Esophagus squamous epithelium (tissue), 5 donors: Measurements from ENCODE around the gene POLR3F. TPM values are rescaled to one million over a fixed set of nuclear protein-coding genes. Genes with fewer than 3 reads are reported as not detected.

Experiments
- DNase-seq: peaks from one replicate; lab custom pipeline; 2025; lab: John Stamatoyannopoulos, UW
- H3K27ac ChIP-seq, 4 donors: fragments of 200-600 bp; sonication (generic); one replicate each; pipeline ENCODE4 v1.5.1; 2016 to 2019; ENCODE audit warnings: mild to moderate bottlenecking in 1 of 4
- H3K27me3 ChIP-seq, 4 donors: fragments of 200-600 bp; sonication (generic); 1 replicate in 3 of 4; 2 replicates in 1 of 4; pipeline versions ENCODE4 v1.5.1 to v1.6.0; 2017 to 2021; ENCODE audit warnings: antibody characterized with exemption in 1 of 4
- H3K36me3 ChIP-seq, 3 donors: fragments of 200-600 bp; sonication (generic); one replicate each; pipeline ENCODE4 v1.5.1; 2016 to 2019
- H3K4me1 ChIP-seq, 3 donors: fragments of 200-600 bp; sonication (generic); one replicate each; pipeline ENCODE4 v1.5.1; 2017 to 2019
- H3K4me3 ChIP-seq, 4 donors: fragments of 200-600 bp; sonication (generic); 1 replicate in 3 of 4; 2 replicates in 1 of 4; pipeline ENCODE4 v1.5.1; 2016 to 2019; ENCODE audit warnings: mild to moderate bottlenecking in 2 of 4, moderate library complexity in 1 of 4
- H3K9me3 ChIP-seq, 3 donors: fragments of 200-600 bp; sonication (generic); one replicate each; pipeline ENCODE4 v1.5.1; 2016 to 2019
- CTCF ChIP-seq, 6 experiments: fragments of 450-650 bp in 4 of 6; fragments of 200-600 bp in 2 of 6; sonication (generic) in 2 of 6; IDR thresholded peaks; one replicate each; pipeline ENCODE4 v1.5.1; 2016 to 2019; ENCODE audit warnings: antibody characterized with exemption in 6 of 6, mild to moderate bottlenecking in 4 of 6, moderate library complexity in 4 of 6
- POLR2A ChIP-seq, 4 donors: fragments of 450-650 bp; IDR thresholded peaks; one replicate each; pipeline ENCODE4 v1.6.1; 2017; ENCODE audit warnings: antibody characterized with exemption in 4 of 4, mild to moderate bottlenecking in 4 of 4, moderate library complexity in 3 of 4
- WGBS, 2 donors: methylation state at CpG; one replicate each; pipeline ENCODE4 v1.1.5; 2018; 5-methylcytosine and 5-hydroxymethylcytosine counted together
- intact Hi-C: fragments of 100-400 bp; cut with DNase I; formaldehyde crosslinking; loops from one replicate; pipeline ENCODE4 v1.15.0; 2022
- total RNA-seq, 4 donors: library from RNA; depleted of rRNA; stranded (reverse); fragments of >200 nt; gene quantifications; one replicate each; pipeline ENCODE4 v1.1.0, GENCODE V29; 2016
- donor health status: DM: yes; HTN: yes; CAD: no.

The POLR3F gene
- total RNA-seq, 4 donors from 2014 or later: 5.1 to 9.2 (median 6.9) TPM

DNA sequence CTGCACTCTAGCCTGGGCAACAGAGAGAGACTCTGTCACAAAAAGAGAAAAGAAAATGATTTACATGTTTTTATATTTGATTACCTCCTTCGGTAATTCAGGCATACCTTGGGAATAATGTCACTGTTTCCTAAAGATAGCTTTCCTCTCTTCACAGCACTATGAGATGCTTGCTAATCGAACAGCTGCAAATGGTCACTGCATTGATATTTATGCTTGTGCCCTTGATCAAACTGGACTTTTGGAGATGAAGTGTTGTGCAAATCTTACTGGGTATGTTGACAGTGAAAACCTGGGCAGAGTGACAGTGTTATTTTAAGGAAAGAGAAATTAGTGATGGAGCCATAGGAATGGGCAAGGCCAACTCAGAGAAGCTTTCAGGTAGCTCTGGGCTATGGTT, 60.1 kb downstream of the POLR3F start:
- Histone ChIP-seq H3K4me1 (no peaks in the 10 kb centered on the region), H3K27me3 (no peaks in the 10 kb centered on the region), H3K27ac (no peak overlapping the region), H3K4me3 (no peak overlapping the region), H3K36me3 (peaks cover 43 to 97% (median 61%) of the 10 kb centered on the region in 3 donors), H3K9me3 (no peaks in the 10 kb centered on the region)
- no peak for TF ChIP-seq POLR2A (IDR thresholded peaks at IDR 0.05)
- no peak for TF ChIP-seq CTCF (IDR thresholded peaks at IDR 0.05)
- no peak for DNase-seq
- WGBS, 2 donors: 90 to 96% methylated on average over 2 of the region's 2 CpGs
- intact Hi-C loops: no loop called here

DNA sequence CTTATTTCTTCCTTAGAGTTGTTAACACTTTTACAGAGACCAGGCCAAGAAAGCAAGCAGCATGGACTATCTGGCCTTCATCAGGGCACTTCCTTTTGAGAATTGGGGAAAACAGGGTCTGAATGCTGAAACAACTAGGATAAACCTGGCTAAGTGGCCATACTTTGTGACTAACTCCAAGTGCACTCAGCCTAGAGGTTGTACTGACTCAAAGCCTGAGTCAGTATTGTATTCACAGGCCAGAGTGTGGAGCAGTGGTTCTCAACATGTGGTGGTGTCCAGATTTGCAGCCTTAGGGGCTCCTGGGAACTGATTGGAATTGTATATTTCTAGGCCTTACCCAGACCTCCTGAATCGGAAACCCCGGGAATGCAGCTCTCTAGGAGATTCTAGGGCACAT, 60.6 kb downstream of the POLR3F start:
- H3K9me3 ChIP-seq: no peaks in the 10 kb centered on the region
- peaks cover 48 to 97% (median 65%) of the 10 kb centered on the region in 3 donors for H3K36me3 ChIP-seq
- H3K4me1 ChIP-seq: no peaks in the 10 kb centered on the region
- 87 to 100% methylated on average over 2 of the region's 2 CpGs for WGBS, 2 donors
- DNase-seq: no peak
- TF ChIP-seq CTCF (IDR thresholded peaks at IDR 0.05) (no peak), POLR2A (IDR thresholded peaks at IDR 0.05) (no peak)
- intact Hi-C loops: no loop called here
- H3K27me3 ChIP-seq: no peaks in the 10 kb centered on the region
- H3K4me3 ChIP-seq: no peak overlapping the region
- H3K27ac ChIP-seq: no peak overlapping the region

DNA sequence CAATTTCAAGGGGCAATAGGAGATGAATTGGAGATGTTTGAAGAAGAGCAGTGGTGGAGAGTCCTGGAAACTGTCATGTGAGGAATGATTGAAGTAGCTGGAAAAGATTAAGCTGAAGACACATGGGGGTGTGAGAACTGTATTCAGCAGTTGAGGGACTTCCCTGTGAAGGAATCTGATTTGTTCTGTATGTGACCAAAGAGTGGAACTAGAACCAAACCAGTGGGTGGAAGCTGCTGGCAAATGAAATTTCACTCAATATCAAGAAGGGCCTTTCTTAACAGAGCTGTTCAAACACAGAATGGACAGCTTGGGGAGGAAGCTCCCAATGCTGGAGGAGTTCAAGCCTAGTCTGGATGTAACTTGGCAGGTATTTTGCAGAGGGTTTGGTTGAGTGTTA, 61.9 kb downstream of the POLR3F start:
- Histone ChIP-seq H3K4me1 (no peaks in the 10 kb centered on the region), H3K36me3 (peaks cover 51 to 100% (median 71%) of the 10 kb centered on the region in 3 donors), H3K4me3 (no peak overlapping the region), H3K27me3 (no peaks in the 10 kb centered on the region), H3K9me3 (no peaks in the 10 kb centered on the region), H3K27ac (no peak overlapping the region)
- no peak for DNase-seq
- TF ChIP-seq POLR2A (IDR thresholded peaks at IDR 0.05): no peak
- TF ChIP-seq CTCF (IDR thresholded peaks at IDR 0.05): no peak
- intact Hi-C loops: no loop called here

- H3K4me3 ChIP-seq: no peak overlapping the region
- intact Hi-C loops: no loop called here
- H3K27ac ChIP-seq: no peak overlapping the region
- WGBS, 2 donors: 93% methylated on average over 6 of the region's 6 CpGs
- H3K27me3 ChIP-seq: no peaks in the 10 kb centered on the region
- DNase-seq: no peak
- H3K9me3 ChIP-seq: no peaks in the 10 kb centered on the region
- peaks cover 22 to 100% (median 54%) of the 10 kb centered on the region in 3 donors for H3K36me3 ChIP-seq
- TF ChIP-seq POLR2A (IDR thresholded peaks at IDR 0.05): no peak
- TF ChIP-seq CTCF (IDR thresholded peaks at IDR 0.05): no peak
- H3K4me1 ChIP-seq: no peaks in the 10 kb centered on the region
Observed at GRCh38 chr20:18532626-18533025, 65.4 kb downstream of the POLR3F start.

DNA sequence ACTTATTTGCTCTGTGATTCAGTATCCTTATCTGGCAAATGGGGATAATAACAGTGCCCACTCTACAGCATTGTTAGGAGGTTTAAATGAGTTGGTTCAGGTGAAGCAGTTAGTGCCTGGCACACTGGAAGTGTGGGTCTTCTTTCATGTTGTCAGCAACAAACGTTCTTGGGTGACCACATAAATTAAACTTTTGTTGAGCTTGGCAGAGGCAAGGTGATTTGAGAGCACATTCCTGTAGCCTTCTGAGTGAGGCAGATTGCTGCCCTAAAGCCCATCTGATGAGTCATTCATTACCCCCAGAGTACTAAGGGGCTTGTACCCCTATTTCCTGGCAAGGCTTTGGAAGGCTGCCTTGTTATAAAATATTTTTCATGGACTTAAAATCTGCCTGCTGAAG, 66.3 kb downstream of the POLR3F start:
- Histone ChIP-seq H3K36me3 (peaks cover 18 to 100% (median 45%) of the 10 kb centered on the region in 3 donors), H3K9me3 (no peaks in the 10 kb centered on the region), H3K4me1 (no peaks in the 10 kb centered on the region), H3K4me3 (no peak overlapping the region), H3K27ac (no peak overlapping the region), H3K27me3 (no peaks in the 10 kb centered on the region)
- WGBS, 2 donors: 11 to 40% methylated on average over 1 of the region's 1 CpG
- no peak for TF ChIP-seq CTCF (IDR thresholded peaks at IDR 0.05)
- TF ChIP-seq POLR2A (IDR thresholded peaks at IDR 0.05): no peak
- intact Hi-C loops: no loop called here
- DNase-seq: no peak
